Endothelial cell of umbilical vein (primary cell): ENCODE data around the gene MLX.

Source experiments
- CTCF ChIP-seq, 2 donors: IDR thresholded peaks; 1 replicate in 1 of 2; 2 replicates in 1 of 2; pipeline ENCODE4 v1.5.1; 2011; ENCODE audit warnings: low read length in 2 of 2, mild to moderate bottlenecking in 2 of 2, moderate library complexity in 2 of 2, control low read depth in 1 of 2, inconsistent platforms in 1 of 2, low read depth in 1 of 2; ENCODE audit not compliant: insufficient read depth in 1 of 2; ENCODE audit errors: extremely low read depth in 1 of 2
- EZH2 ChIP-seq: IDR thresholded peaks from 2 replicates; pipeline ENCODE4 v1.6.1; 2012; ENCODE audit warnings: borderline replicate concordance, low read depth, mild to moderate bottlenecking, moderate library complexity, low read length, inconsistent platforms; ENCODE audit not compliant: severe bottlenecking
- POLR2AphosphoS5 ChIP-seq: IDR thresholded peaks from 2 replicates; pipeline ENCODE4 v1.6.1; 2012; ENCODE audit warnings: low read depth, mild to moderate bottlenecking, control low read depth, low read length, moderate library complexity; ENCODE audit not compliant: insufficient read depth

GRCh38 chr17:42563543-42563942, 3.4 kb upstream of the MLX start:
- TF ChIP-seq EZH2: no peak
- no peak for TF ChIP-seq POLR2AphosphoS5
- TF ChIP-seq CTCF (IDR thresholded peaks at IDR 0.05; ENCODE audit: extremely low read depth in 1 of 2, insufficient read depth in 1 of 2, low read depth in 1 of 2, low read length in 2 of 2): no peak
